Esophagus squamous epithelium (tissue), 4 donors: ENCODE data around the gene FCAR.
"Not testable (repeated sequence)": the region's sequence is repeated elsewhere in the genome, so short reads cannot be mapped to it uniquely, and the experiment has no call there.

Source experiments
- CTCF ChIP-seq, 6 experiments: fragments of 450-650 bp in 4 of 6; fragments of 200-600 bp in 2 of 6; sonication (generic) in 2 of 6; IDR thresholded peaks; one replicate each; pipeline ENCODE4 v1.5.1; 2016 to 2019; ENCODE audit warnings: antibody characterized with exemption in 6 of 6, mild to moderate bottlenecking in 4 of 6, moderate library complexity in 4 of 6
- POLR2A ChIP-seq, 4 donors: fragments of 450-650 bp; IDR thresholded peaks; one replicate each; pipeline ENCODE4 v1.6.1; 2017; ENCODE audit warnings: antibody characterized with exemption in 4 of 4, mild to moderate bottlenecking in 4 of 4, moderate library complexity in 3 of 4

DNA sequence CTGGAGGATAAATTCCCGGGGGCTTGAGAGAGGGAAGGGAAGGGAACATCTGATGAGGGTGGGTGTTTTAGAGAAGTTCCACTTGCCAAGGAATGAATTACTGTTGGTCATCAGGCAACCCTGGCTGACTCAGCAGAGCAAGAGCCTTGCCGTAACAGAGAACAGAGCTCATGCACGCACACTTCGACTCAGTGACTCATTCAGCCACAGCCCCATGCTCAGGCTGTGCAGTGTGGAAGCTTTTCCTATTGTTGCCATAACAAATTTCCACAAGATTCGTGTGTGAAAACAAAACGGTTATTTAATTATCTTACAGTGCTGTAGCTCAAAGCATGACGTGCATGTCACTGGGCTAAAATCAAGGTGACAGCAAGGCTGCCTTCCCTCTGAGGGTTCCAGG lies 14.6 kb upstream of the FCAR start:
- TF ChIP-seq POLR2A, CTCF (IDR thresholded peaks at IDR 0.05): not testable (repeated sequence)
